ENCODE data around the gene CTU1. TPM values are rescaled to one million over a fixed set of nuclear protein-coding genes. Genes with fewer than 3 reads are reported as not detected.

CTU1 gene
- total and polyA plus RNA-seq, 10 of the 15 experiments (the other 5 are each of a cell fraction or from before 2014, with no cell fraction given), result 0.02 to 10.5 (median 3.0) TPM; not detected in 1

DNA sequence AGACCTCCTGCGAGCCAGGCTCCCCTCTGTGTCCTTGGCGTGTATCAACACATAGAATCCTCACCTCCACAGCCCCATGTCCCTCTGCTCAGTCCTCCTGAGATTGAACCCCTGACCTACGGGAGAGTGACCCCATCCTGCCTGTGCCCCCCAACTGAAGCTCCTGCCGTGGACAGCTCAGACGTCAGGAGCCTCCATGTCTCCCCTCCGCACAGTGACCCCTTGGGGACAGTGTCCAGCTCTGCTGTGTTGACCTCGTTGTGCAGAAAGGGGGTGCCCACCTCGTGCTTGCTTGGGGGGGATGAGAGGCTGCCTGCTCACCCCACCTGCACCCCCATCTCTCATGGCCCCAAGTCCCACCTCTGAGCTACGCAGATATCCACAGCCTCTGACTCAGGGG lies 16.0 kb upstream of the CTU1 start:
- ChIA-PET RAD21 (ENCODE audit: unreplicated experiment) (no interaction called here), CTCF (no interaction called here), SMC1A (ENCODE audit: uncharacterized antibody, unreplicated experiment) (no interaction called here), POLR2A (no interaction called here)
- Histone ChIP-seq H3K4me2 (ENCODE audit: control insufficient read depth, insufficient read depth) (no peak overlapping the region), H2AFZ (ENCODE audit: control insufficient read depth, low read depth, low read length) (no peak overlapping the region), H3K27me3 (replicated peaks in 1 of 2; ENCODE audit: control insufficient read depth in 2 of 2, insufficient read depth in 2 of 2, low read length in 1 of 2) (peaks cover 0 to 3% of the 10 kb centered on the region in 2 experiments; a peak in 2 of 4 replicates), H3K27ac (ENCODE audit: control insufficient read depth, insufficient read depth) (no peak overlapping the region), H4K20me1 (ENCODE audit: control insufficient read depth, insufficient read depth) (no peaks in the 10 kb centered on the region), H3K36me3 (ENCODE audit: control insufficient read depth in 2 of 2, insufficient read depth in 2 of 2, low read length in 1 of 2) (no peaks in the 10 kb centered on the region), H3K79me2 (ENCODE audit: control insufficient read depth, insufficient read depth, low read length) (no peaks in the 10 kb centered on the region), H3K9ac (ENCODE audit: control insufficient read depth, insufficient read depth, low read length) (no peak overlapping the region), H3K4me3 (no peak overlapping the region), H3K9me3 (replicated peaks; ENCODE audit: control insufficient read depth, insufficient read depth, low read length) (no peaks in the 10 kb centered on the region), H3K4me1 (ENCODE audit: control insufficient read depth, insufficient read depth, low read length) (peaks cover 5% of the 10 kb centered on the region; the same call in 1 of the 2 replicates)
- ATAC-seq, result no peak
- WGBS (ENCODE audit: insufficient coverage, insufficient replicate concordance, low lambda C conversion rate, missing lambda C conversion rate), result 43% methylated on average over 9 of the region's 9 CpGs
- DNase-seq (ENCODE audit: low read depth, low spot score), result no peak
- in situ Hi-C loops (cut with MboI) (no loop called here), intact Hi-C loops (cut with micrococcal nuclease; ENCODE audit: unreplicated experiment) (no loop called here)
- no peak for FAIRE-seq
- no TSS peak for BruUV-seq (replicated peaks)
- no peak for TF ChIP-seq POLR2AphosphoS2 (IDR thresholded peaks at IDR 0.05; ENCODE audit: low read depth, low read length)
- TF ChIP-seq, protein P1, sequence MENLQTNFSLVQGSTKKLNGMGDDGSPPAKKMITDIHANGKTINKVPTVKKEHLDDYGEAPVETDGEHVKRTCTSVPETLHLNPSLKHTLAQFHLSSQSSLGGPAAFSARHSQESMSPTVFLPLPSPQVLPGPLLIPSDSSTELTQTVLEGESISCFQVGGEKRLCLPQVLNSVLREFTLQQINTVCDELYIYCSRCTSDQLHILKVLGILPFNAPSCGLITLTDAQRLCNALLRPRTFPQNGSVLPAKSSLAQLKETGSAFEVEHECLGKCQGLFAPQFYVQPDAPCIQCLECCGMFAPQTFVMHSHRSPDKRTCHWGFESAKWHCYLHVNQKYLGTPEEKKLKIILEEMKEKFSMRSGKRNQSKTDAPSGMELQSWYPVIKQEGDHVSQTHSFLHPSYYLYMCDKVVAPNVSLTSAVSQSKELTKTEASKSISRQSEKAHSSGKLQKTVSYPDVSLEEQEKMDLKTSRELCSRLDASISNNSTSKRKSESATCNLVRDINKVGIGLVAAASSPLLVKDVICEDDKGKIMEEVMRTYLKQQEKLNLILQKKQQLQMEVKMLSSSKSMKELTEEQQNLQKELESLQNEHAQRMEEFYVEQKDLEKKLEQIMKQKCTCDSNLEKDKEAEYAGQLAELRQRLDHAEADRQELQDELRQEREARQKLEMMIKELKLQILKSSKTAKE (IDR thresholded peaks at IDR 0.05; ENCODE audit: low read depth, poor library complexity, severe bottlenecking), result no peak
- TF ChIP-seq FOXK2 (IDR thresholded peaks at IDR 0.05), result no peak
- no peak for TF ChIP-seq ZNF24 (IDR thresholded peaks at IDR 0.05)
- TF ChIP-seq CBX3 (IDR thresholded peaks at IDR 0.05; ENCODE audit: borderline replicate concordance, low read depth), result no peak
- no peak for TF ChIP-seq TCF3 (IDR thresholded peaks at IDR 0.05; ENCODE audit: borderline replicate concordance, insufficient read depth, low read depth, low read length)
- no peak for TF ChIP-seq GATAD2B (conservative IDR thresholded peaks at IDR 0.05; ENCODE audit: low read depth)
- no peak for TF ChIP-seq ESRRA (IDR thresholded peaks at IDR 0.05; ENCODE audit: low read length)
- TF ChIP-seq FOS (IDR thresholded peaks at IDR 0.05; ENCODE audit: borderline replicate concordance, extremely low read depth, insufficient read length), result no peak
- no peak for TF ChIP-seq RAD21 (IDR thresholded peaks at IDR 0.05; ENCODE audit: insufficient read depth, low read depth, low read length)
- TF ChIP-seq, protein P2, sequence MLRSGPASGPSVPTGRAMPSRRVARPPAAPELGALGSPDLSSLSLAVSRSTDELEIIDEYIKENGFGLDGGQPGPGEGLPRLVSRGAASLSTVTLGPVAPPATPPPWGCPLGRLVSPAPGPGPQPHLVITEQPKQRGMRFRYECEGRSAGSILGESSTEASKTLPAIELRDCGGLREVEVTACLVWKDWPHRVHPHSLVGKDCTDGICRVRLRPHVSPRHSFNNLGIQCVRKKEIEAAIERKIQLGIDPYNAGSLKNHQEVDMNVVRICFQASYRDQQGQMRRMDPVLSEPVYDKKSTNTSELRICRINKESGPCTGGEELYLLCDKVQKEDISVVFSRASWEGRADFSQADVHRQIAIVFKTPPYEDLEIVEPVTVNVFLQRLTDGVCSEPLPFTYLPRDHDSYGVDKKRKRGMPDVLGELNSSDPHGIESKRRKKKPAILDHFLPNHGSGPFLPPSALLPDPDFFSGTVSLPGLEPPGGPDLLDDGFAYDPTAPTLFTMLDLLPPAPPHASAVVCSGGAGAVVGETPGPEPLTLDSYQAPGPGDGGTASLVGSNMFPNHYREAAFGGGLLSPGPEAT (IDR thresholded peaks at IDR 0.05; ENCODE audit: low read depth), result no peak
- TF ChIP-seq MYC (IDR thresholded peaks at IDR 0.05; ENCODE audit: insufficient read depth, insufficient read length, insufficient replicate concordance, low read length, severe bottlenecking), result no peak
- TF ChIP-seq ZBED1 (IDR thresholded peaks at IDR 0.05; ENCODE audit: borderline replicate concordance), result no peak
- no peak for TF ChIP-seq NR2C1 (IDR thresholded peaks at IDR 0.05)
- no peak for TF ChIP-seq BRCA1 (IDR thresholded peaks at IDR 0.05; ENCODE audit: low read depth, low read length)
- no peak for TF ChIP-seq NFYA (IDR thresholded peaks at IDR 0.05; ENCODE audit: borderline replicate concordance, low read depth, low read length)
- TF ChIP-seq, protein P3, sequence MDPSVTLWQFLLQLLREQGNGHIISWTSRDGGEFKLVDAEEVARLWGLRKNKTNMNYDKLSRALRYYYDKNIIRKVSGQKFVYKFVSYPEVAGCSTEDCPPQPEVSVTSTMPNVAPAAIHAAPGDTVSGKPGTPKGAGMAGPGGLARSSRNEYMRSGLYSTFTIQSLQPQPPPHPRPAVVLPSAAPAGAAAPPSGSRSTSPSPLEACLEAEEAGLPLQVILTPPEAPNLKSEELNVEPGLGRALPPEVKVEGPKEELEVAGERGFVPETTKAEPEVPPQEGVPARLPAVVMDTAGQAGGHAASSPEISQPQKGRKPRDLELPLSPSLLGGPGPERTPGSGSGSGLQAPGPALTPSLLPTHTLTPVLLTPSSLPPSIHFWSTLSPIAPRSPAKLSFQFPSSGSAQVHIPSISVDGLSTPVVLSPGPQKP (IDR thresholded peaks at IDR 0.05; ENCODE audit: low read depth, low read length), result no peak
- no peak for TF ChIP-seq CHD4 (IDR thresholded peaks at IDR 0.05)
- no peak for TF ChIP-seq SUZ12 (IDR thresholded peaks at IDR 0.05; ENCODE audit: unreplicated experiment)

Measured in GM12878 (cell line).